NOMO-1 treated with DMSO at 0.1 percent for 48 hours (cell line): ENCODE measurements around the gene TTLL11.

ENCODE experiments used
- DNase-seq: peaks from one replicate; lab custom pipeline; 2025; ENCODE audit not compliant: unreplicated experiment; lab: John Stamatoyannopoulos, UW

Gene TTLL11

DNA sequence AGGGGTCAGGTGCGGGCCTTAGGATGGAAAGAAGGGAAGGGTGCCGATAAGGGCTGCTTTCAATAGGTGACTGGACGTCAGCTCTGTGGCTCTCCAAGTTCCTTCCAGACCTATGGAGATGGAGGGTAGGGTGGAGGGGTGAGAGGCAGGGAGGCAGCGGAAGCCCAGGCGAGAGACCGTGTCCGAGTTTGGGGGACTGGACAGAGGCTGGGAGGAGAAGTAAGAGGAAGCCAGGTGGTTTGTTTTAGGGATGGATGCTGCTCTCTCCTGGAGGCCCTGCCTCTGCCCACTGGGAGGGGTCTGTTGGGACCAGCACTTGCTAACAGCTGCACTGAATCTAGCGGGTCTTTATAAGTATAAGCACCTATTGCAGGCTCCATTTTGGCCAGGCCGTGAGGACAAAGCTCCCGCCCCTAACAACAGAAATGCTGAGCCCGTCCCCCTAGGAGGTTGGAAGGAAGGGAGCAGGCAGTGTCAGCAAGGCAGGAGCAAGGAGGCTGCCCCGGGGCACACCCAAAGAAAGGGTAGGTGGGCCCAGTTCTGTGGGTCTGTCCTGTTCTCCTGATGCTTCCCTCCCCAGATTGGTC lies 274.2 kb downstream of the TTLL11 start:
- no peak for DNase-seq

DNA sequence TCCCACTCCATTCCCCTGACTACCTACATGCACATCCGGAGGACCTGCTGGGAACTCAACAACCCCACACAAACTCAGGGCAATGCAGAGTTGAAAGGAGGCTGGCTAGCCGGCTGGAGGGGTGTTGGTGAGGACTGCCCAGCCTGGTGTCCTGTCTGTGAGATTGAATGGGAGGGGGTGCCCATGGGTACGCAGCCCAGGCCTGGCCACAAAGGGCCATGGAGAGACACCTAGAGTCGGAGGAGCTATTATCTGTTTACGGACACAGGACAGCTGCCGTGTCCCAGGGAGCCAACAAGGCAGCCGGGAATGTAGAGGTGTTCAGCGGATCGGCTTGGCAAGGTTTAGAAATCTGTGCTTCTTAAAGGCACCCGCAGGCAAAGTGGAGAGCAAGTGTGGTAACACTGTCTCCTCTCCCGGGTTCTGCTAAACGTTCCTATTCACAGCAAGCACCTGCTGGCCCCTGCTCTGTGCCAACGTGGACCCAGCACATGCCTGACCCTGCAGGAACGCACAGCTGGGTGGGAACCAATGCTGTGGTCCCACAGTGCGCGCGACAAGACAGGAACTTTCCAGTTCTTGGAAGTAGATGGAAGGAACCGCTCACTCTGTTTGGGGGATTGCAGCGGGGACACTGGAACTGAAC lies 275.0 kb downstream of the TTLL11 start:
- no peak for DNase-seq

DNA sequence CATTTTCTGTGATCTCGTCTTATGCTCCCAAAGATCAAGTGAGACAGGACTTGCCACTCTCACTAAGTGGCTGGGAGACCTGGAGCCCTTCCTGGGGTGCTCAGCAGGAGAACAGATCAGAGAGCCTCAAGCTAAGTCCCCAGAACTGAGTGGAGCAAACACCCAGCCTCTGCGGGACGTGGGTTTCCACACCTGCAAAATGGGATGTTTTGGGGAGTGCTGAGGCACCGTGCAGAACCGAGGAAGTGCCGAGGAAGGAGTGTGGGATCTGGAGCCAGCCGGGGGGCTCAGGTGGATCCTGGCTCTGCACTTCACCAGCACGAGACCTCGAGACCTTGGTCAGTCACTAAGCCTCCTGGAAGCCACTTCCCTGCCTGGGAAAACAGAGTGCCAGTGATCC lies 275.6 kb downstream of the TTLL11 start:
- no peak for DNase-seq

DNA sequence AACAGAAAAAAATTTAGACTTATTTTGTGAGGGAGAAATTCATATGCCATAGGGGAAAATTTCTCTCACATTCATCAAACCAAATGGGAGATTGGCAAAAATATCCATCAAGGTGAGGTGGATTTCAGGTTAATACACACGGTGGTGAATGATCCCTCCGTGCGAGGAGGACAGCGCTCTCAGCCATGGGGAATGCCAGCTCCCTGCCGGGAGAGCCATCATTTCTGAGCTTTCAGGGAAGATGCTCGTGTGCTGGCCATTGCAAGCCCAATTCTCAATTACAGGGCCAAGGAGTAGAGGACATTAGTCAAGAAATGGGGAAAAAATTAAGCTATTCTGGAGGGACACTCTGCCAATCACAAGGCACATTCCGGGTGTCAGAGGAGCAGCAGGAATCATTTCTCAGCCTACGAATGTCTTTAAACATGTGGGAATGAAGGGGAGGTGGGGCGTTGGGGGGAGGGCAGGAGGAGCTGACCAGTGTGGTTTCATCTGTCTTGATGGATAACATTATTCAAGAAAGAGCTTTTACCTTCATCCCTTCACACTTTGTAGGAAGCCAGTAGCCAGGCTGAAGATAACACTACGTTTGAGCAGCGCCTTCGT lies 276.2 kb downstream of the TTLL11 start:
- DNase-seq, result no peak

DNA sequence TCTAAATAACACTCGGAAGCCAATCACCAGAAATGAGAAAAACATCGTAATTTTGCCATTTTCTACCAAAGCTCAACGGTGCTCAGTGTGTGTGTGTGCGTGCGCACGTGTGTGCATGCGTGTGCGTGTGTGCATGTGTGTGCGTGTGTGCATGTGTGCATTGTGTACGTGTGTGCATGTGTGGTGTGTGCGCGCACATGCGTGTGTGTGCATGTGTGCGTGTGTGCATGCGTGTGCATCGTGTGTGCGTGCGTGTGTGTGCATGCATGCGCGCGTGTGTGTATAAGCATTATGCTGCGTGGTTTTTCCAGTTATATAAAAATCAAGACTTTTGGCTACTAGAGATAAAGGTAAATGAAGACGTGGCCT lies 276.7 kb downstream of the TTLL11 start:
- no peak for DNase-seq

DNA sequence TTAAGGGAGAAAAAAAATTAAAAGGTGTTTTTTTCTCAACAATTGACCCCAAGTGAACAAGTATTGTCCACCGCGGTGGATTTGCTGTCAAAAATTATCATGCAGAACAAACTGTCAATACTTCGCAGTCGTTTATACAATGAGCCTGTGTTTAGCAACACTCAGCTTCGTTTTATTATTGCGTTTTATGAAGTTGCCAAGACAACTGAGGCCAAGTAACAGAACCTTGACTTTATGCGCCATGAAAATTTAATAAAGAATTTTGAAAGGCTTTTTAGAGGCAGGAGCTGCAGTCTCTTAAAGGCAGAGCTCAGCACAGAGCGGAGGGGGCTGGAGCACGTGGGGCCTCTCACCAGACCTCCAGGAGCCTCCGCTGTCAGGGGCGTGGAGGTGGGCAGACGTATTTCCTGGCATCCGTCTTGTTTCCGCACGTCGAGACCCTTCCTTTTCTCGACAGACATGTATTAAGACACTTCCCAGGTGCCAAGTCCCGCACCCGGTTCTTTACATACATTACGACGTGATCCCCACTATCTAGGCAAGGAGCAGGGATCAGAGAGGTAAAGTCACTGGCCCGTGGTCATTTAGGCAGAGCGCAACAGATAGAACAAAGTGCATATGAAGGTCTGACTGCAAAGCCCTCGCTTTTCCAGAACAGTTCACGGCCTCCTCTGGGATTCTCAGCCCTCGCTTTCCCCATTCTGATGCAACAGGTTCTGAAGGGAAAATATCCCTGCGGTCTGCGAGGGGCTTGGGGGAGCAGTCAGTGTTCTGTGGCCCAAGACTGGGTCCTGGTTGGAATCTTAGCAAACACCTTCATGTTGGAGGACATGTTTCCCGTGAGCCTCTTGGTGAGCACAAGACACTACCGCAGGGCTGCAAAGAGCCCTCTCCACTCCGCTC lies 277.3 kb downstream of the TTLL11 start:
- no peak for DNase-seq

DNA sequence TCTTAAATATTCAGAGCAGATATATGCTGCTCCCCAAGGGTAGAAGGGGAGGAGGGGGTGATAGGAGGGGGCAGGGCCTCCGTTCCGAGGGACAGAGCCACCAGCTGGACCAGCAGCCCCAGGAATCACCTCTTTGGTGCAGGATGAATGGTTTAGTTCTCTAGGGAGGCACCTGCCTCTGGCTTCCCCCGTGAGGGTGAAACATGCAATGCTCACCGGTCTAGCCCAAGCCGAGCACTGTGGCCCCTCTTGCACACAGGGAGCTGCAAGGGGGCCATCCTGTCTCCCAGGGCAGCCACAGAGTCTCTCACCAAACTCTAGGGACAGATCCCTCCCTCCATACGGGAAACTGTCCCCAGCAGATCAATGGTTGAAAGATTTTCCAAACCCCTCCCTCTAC lies 278.0 kb downstream of the TTLL11 start:
- DNase-seq, result no peak

DNA sequence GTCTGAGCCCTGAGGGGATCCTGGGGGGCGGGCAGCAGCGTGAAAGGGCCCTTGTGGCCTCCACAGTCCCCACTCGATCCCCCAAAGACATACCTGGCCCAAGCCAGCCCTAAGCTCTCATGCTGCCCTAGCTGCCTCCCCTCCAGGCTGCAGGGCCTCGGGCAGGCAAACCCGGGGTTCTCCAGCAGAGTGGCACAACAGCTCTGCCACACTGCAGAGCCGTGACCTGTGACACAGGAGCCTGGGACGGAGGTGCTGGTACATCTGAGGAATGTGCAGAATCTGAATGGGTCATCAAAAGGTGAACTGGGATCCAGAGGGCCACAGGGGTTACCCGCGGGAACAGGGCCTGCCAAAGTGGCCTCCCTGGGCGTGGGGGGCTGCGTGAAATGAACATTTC lies 278.5 kb downstream of the TTLL11 start:
- DNase-seq, result no peak

DNA sequence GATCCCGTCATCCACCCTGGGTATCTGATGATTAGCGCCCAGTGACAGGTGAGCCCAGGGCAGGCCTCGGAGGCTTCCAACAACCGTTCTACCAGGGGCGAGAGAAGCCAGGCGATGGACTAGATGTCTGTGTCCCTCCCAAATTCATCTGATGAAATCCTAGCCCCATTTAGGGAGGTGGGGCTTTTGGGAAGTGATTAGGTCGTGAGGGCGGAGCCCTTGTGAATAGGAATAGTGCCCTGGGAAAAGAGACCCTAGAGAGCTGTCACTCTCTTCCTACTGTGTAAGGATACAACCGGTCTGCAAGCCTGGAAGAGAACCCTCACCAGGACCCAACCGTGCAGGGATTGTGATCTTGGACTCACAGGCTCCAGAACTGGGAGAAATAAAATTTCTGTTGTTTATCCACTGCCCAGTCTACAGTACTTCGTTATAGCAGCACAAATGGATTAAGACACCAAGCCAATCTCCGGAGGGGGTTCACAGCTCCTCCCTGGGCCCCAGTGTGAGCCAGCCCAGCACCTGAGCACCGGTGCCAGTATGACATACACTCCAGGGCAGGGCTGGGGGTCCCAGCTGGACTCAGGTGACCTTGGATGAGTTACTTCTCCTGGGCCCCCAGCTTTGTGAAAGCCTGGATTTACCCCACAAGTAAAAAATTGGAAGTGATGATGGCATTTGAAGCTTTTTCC lies 279.4 kb downstream of the TTLL11 start:
- DNase-seq, result no peak

DNA sequence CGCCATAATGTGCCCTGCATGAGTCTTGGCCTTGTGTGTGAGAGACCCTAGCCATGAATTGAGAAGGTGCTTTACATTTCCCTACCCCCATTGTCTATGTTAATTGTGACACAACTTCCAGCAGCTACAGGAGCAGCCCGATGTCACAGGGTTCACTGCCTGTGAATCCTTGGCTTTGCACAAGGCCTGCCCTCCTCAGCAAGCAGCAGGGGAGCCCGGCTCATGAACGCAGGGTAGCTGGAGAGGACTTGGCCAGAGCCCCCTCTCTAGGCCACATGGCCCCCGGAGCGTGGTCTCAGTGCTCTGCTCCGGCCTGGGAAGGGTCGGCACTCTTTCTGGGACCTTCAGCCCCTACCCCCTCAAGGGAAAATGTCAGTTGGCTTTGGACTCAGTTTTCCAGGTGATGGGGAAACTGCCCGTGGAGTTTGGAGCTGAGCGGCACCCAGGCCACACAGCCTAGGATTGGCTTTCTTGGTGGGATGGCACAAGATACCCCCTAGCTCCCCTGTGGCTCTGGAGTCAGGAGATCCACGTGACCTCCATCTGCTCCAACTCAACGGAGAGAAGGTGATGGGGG lies 280.9 kb downstream of the TTLL11 start:
- DNase-seq, result no peak

DNA sequence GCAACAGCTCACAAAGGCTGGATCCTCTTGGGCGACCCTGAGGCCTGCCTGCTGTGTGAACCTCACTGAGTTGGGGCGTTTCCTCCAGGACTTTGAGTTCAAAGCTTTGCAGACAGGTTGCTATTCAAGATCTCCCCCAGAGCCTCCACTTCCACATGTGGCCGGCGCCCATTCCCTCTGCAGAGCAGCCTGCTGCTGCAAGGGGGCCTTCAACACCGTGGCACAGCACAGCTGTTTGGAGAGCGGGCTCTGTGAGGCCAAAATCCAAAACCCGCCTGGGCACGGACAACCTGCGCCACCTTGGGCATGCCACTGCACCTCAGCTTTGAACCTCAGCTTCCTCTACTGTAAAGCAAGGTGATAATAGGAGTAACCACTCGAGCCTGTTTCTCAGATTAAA lies 281.4 kb downstream of the TTLL11 start:
- no peak for DNase-seq

DNA sequence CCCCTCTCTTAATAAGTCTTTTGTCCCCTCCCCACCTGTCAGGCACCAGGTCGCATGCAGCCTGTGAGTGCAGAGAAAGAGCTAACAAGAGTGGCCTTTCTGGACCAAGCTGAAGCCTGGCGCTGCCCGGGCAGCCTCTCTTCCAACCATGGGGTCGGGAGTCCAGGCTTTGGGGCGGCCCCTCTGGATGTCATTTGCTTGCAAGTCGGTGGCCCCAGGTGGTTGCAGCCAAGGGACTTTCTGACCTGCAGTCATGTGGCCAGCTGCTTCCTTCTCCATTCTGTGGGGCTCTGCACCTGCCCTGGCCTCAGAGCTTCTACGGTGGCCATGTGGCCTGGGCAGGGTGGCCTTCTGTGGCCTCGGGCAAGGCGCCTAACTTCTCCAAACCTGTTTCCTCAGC lies 282.0 kb downstream of the TTLL11 start:
- DNase-seq, result no peak

DNA sequence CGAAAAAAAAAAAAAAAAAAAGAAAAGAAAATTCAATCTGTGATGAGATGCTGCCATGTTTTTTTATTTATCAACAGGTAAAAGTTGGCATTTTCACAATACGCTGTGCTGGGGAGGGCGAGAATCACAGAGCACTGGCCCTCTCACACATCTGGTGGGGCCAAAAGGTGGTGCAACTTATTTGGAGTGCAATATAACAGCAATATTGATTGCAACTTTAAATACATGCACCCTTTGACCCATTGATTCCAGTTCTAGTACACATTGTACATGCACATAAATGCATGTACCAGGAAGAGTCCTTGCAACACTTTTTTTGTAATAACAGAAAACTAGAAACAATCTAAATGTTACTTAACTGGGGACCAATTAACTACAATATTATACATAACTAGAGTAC lies 282.6 kb downstream of the TTLL11 start:
- no peak for DNase-seq

DNA sequence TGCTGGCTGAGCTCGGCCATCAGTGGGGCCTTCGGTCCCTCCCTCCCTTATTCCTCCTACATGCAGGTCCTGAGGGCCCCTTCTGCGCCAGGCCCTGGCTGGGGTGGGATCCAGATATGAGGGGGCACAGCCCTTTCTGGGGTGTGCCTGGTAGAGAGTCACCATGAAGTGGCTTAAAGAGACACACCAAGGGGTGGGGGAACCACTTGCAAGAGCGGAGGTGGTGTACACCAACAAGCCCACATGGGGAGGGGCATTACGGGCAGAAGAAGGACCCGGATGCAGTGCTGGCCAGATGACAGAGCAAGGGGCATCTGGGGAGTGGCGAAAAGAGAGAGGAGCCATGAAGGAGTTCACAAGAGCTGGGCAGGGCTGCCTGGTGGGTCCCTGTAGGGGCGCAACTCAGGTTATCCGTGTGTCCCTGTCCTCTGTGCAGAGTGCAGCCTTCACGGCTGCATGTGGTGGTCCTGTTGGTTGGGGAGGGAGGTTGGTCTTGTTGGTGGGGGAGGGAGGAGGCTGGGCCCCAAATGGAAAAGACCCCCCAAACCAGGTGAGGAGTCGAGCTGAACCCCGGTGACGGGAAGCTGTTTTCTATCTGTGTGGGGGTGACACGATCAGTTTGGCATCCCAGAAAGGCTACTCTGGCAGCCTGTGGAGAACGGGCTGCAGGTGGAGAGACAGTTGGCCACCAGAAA lies 283.6 kb downstream of the TTLL11 start:
- DNase-seq, result no peak

DNA sequence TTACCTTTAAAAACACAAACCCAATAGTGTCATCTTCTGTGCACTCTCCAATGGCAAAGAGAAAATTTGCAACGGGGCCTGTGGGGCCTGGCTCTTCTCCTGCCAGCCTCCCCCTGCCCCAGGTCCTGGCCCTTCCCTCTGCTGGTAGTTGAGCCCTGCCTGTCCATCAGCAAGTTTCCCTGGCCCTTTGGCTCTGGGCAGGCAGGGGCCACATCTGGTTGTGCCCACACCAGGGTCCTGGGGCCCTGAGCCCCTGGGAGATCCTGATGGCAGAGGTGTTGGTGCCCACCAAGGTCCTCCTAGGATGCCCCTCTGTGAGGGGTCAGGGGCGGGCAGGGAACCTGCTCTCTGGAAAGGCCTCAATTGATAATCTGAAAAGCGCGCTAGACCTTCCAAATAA lies 284.3 kb downstream of the TTLL11 start:
- no peak for DNase-seq

DNA sequence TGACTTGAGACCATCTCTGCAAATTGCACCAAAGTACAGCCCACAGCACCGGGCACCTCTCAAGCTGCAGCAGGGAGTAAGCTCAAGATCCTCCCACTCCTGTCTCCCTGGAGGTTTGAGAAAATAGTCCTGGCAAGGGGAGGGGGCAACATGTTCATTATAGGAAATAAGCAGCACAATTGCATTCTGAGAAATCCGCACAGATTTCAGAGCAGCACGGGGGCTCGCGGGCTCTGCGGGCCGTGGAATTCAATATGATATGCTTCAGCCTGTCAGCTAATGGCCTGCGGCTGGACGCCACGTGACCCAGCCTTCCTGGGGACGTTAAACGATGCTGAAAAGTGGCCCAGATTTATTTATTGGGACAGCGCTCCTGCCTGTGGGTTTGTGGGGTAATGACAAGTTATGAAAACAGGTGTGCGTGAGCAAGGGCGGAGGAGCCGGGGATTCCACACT lies 285.3 kb downstream of the TTLL11 start:
- DNase-seq, result no peak

DNA sequence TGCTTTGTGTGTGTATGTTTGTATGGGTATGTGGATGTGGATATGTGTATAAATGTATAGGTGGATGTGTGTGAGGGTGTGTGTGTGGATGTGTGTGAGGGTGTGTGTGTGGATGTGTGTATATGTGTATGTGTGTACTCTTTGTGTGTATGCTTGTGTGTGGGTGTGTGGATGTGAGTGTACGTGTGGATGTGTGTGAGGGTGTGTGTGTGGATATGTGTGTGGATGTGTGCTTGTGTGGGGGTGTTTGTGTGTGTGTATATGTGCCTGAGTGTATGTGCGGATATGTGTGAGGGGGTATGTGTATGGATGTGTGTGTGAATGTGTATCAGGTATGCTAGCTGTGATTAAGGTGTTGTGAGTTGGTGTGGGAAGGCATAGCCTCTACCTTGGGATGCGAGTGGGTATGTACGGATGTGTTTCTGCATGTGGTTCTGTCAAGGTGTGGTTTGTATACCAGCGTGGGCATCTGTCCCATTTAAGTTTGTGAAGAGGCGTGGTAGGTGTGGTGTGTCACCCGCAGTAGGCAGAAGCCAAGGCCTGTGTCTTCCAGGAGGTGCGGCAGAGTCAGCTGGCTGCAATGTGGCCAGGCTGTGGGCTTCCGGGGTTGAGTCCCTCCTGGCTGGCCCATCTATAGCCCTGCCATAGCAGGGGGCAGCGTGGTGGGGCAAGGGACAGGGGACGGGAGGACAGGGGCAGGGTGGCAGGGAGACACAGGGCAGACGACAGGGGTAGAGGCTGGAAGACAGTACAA lies 285.9 kb downstream of the TTLL11 start:
- no peak for DNase-seq

DNA sequence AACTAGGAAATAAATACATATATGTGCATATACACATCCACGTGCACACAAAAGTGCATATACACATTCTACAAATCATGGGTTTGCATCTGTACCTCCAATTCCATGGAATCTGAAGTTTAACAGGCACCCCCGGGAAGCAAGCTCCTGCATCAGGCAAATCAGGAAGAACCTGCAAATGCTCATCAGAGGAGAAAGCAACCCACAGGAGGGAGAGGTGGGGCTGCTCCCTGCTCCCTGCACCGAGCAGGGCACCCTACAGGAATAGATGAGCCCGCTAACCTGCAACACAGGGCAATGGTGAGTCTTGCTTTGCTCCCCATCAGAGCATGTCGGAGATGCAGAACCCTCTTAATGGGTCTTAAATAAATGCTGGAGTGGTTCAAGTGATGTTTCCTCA lies 290.4 kb downstream of the TTLL11 start:
- no peak for DNase-seq

DNA sequence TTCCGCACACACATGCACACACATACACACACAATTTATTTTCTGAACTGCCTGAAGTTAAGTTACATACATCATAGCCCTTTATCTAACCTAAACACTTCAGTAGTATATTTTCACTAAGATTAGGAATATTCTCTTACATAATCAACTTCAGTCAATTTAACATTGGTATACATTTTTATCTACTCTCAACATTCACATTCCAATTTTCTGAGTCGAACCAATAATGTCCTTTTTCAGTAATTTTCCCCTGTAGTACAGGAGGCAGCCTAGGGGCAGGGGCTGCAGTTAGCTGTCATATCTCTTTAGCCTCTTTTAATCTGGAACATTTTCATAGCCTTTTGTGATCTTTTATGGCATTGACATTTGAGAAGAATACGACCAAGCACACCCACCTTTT lies 291.5 kb downstream of the TTLL11 start:
- no peak for DNase-seq

DNA sequence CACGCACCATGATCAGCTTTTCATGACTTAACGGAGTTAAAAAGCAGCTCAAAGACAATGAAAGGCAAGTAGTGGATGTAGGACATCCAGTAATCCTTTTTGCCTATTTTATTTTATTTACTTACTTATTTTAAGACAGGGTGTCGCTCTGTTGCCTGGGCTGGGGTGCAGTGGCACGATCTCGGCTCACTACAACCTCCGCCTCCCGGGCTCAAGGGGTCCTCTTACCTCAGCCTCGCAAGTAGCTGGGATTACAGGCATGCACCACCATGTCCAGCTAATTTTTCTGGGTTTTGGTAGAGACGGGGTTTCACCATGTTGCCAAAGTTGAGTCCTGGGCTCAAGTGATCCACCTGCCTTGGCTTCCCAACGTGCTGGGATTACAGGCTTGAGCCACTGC lies 292.7 kb downstream of the TTLL11 start:
- DNase-seq, result no peak
